ENCODE measurements around the gene FGL2. TPM values are rescaled to one million over a fixed set of nuclear protein-coding genes. Genes with fewer than 3 reads are reported as not detected.

The FGL2 gene
- 4.6 TPM for polyA plus RNA-seq (2013)

DNA sequence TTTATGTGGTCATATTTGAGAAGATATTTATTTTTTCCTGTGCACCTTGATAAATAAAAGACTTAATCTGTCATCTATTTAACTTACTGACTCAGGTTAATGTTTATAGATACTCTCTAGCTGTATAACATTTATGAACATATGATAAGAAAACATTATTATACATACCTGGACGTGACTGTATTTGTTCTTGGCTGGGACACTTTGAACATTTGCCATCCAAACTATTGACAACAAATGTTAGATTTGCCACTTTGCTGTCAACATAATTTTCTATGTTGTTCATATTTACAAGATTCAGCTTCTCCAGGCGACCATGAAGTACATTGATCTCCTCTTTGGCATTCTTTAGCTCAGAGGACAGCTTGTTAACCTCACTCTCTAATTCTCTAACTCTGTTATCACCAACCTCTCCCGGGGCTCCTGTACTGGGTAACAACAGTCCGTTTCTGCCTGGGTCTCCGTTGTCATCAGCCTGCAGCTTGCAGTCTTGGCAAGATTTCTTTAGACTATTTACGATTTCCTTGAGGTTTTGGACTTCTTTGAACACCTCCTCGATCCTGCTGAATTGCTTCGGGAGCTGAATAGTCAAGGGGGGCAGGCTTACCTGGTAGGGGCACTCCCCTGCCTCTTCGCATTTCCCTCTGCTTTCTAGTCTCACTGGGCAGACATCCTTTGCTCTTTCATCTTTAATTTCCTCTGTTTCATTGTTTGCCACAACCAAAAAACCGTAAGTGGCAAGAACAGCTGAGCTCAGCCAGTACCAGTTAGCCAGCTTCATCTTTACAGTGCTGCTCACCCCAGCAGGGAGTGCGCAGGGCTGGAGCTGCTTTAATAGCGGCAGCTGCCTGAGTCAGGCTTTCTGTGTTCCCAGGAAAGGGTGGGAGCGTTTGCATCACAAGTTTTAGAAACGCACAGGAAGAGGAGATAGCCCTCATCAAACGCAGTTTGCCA, at the start of gene FGL2:
TSS of gene FGL2 (minus strand) at position 807 of the 954 bp plus-strand sequence. CDS start at position 781, 26 bp downstream.
- Histone ChIP-seq H3K27ac (ENCODE audit: insufficient read depth in 1 of 2, low read depth in 1 of 2, low read length in 2 of 2, poor library complexity in 1 of 2, severe bottlenecking in 2 of 2) (peak within 1 kb of the TSS; percentile 59 to 73), H3K27me3 (replicated peaks in 2 of 5; ENCODE audit: control insufficient read depth in 4 of 5, insufficient read depth in 5 of 5, low read length in 4 of 5) (no peaks in the 10 kb centered on the region), H3K4me3 (ENCODE audit: control insufficient read depth in 1 of 7, extremely low read depth in 1 of 7, insufficient read depth in 4 of 7, low read depth in 2 of 7, low read length in 6 of 7) (peak within 1 kb of the TSS; percentile 41 to 91 (median 76)), H3K36me3 (ENCODE audit: control insufficient read depth in 4 of 4, insufficient read depth in 4 of 4, low read length in 3 of 4) (no peaks in the 10 kb centered on the region), H3K4me1 (ENCODE audit: control extremely low read depth in 1 of 4, control insufficient read depth in 4 of 4, insufficient read depth in 4 of 4, low read length in 3 of 4) (peaks cover 14 to 33% (median 26%) of the 10 kb centered on the region in 4 experiments), H3K9me3 (ENCODE audit: control extremely low read depth in 1 of 5, control insufficient read depth in 4 of 5, insufficient read depth in 2 of 5, low read depth in 1 of 5, low read length in 4 of 5) (no peaks in the 10 kb centered on the region)
- ChIA-PET POLR2A (interaction anchor here (0.6 kb wide), 1 partner anchor 1526 kb away, joined by 3 read pairs; no protein-coding TSS in a partner anchor), CTCF (interaction anchor here (0.5 to 4.4 kb wide), 4 partner anchors 7 to 1232 kb away, joined by 3 to 17 read pairs (median 3); no protein-coding TSS in a partner anchor)
- DNase-seq = peak in 2 of 3 donors; percentile 20 to 34
- WGBS (ENCODE audit: insufficient coverage) = 4% methylated on average over 11 of the region's 15 CpGs

DNA sequence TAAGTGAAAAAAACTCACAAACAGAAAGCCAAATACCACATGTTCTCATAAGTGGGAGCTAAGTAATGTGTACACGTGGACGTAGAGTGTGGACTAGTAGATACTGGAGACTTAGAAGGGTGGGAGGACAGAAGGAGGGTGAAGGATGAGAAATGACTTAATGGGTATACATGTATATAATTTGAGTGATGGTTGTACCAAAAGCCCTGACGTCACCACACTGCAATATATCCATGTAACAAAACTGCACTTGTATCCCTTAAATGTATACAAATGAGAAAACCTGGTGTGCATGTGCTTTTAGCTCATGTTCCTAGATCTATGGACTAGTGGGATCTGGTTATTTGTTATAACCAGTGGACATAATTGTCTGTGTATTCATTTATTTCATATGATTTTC, 48.5 kb upstream of the FGL2 start:
- no peak overlapping the region for H3K27ac ChIP-seq (ENCODE audit: insufficient read depth in 1 of 2, low read depth in 1 of 2, low read length in 2 of 2, poor library complexity in 1 of 2, severe bottlenecking in 2 of 2)
- no peak for DNase-seq
- no peak overlapping the region for H3K4me3 ChIP-seq (ENCODE audit: control insufficient read depth in 1 of 7, extremely low read depth in 1 of 7, insufficient read depth in 4 of 7, low read depth in 2 of 7, low read length in 6 of 7)
- H3K27me3 ChIP-seq (replicated peaks in 2 of 5; ENCODE audit: control insufficient read depth in 4 of 5, insufficient read depth in 5 of 5, low read length in 4 of 5) = no peaks in the 10 kb centered on the region
- WGBS (ENCODE audit: insufficient coverage) = no CpG with 5 or more reads among the region's 3 CpGs
- ChIA-PET POLR2A (no interaction called here), CTCF (interaction anchor here (2.0 to 6.1 kb wide), 8 partner anchors 10 to 123 kb away, joined by 5 to 50 read pairs (median 17); partner anchors contain the start of gene FGL2)
- peaks cover 0 to 3% (median 0%) of the 10 kb centered on the region in 4 experiments for H3K4me1 ChIP-seq (ENCODE audit: control extremely low read depth in 1 of 4, control insufficient read depth in 4 of 4, insufficient read depth in 4 of 4, low read length in 3 of 4)
- no peaks in the 10 kb centered on the region for H3K9me3 ChIP-seq (ENCODE audit: control extremely low read depth in 1 of 5, control insufficient read depth in 4 of 5, insufficient read depth in 2 of 5, low read depth in 1 of 5, low read length in 4 of 5)
- no peaks in the 10 kb centered on the region for H3K36me3 ChIP-seq (ENCODE audit: control insufficient read depth in 4 of 4, insufficient read depth in 4 of 4, low read length in 3 of 4)

DNA sequence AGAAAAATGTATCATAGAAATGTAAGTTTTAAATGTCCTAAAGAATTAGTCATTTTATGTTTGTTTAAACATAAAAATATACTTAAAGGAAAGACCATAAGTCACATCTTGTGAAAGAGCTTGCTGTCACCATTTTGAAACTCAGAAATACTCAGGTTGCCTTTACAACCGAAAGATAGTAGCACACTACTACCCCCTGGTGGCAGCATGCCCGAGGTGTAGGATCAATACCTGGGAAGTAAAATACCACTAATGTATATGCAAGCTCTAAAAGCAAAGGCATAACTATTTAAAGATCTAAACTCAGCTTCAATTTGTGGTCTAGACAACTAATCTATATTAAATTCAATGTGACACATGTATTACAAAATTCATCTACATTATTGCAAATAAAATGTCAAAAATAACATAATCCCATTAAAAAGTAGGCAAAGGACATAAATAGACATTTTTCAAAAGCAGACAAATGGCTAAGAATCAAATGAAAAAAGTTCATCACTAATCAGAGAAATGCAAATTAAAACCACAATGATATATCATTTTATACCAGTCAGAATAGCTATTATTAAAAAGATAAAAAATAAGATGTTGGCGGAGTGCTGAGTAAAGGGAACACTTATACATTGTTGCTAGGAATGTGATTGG, 47.7 kb upstream of the FGL2 start:
- Histone ChIP-seq H3K9me3 (ENCODE audit: control extremely low read depth in 1 of 5, control insufficient read depth in 4 of 5, insufficient read depth in 2 of 5, low read depth in 1 of 5, low read length in 4 of 5) (no peaks in the 10 kb centered on the region), H3K27me3 (replicated peaks in 2 of 5; ENCODE audit: control insufficient read depth in 4 of 5, insufficient read depth in 5 of 5, low read length in 4 of 5) (no peaks in the 10 kb centered on the region), H3K27ac (ENCODE audit: insufficient read depth in 1 of 2, low read depth in 1 of 2, low read length in 2 of 2, poor library complexity in 1 of 2, severe bottlenecking in 2 of 2) (no peak overlapping the region), H3K4me1 (ENCODE audit: control extremely low read depth in 1 of 4, control insufficient read depth in 4 of 4, insufficient read depth in 4 of 4, low read length in 3 of 4) (peaks cover 0 to 9% (median 0%) of the 10 kb centered on the region in 4 experiments), H3K4me3 (ENCODE audit: control insufficient read depth in 1 of 7, extremely low read depth in 1 of 7, insufficient read depth in 4 of 7, low read depth in 2 of 7, low read length in 6 of 7) (no peak overlapping the region), H3K36me3 (ENCODE audit: control insufficient read depth in 4 of 4, insufficient read depth in 4 of 4, low read length in 3 of 4) (peaks cover 0 to 5% (median 0%) of the 10 kb centered on the region in 4 experiments)
- CTCF ChIA-PET = interaction anchor here (0.6 to 6.1 kb wide), 22 partner anchors 9 to 128 kb away, joined by 3 to 50 read pairs (median 4); partner anchors contain the start of genes CCDC146 and FGL2
- no CpG with 5 or more reads among the region's 3 CpGs for WGBS (ENCODE audit: insufficient coverage)
- POLR2A ChIA-PET = interaction anchor here (1.1 kb wide), 1 partner anchor 125 kb away, joined by 5 read pairs; the partner anchor contains the start of gene CCDC146
- peak; percentile 85 to 89 (median 88) for DNase-seq

GRCh38 chr7:77246026-77246640, 46.5 kb upstream of the FGL2 start:
- H3K27ac ChIP-seq (ENCODE audit: insufficient read depth in 1 of 2, low read depth in 1 of 2, low read length in 2 of 2, poor library complexity in 1 of 2, severe bottlenecking in 2 of 2) = no peak overlapping the region
- no peaks in the 10 kb centered on the region for H3K27me3 ChIP-seq (replicated peaks in 2 of 5; ENCODE audit: control insufficient read depth in 4 of 5, insufficient read depth in 5 of 5, low read length in 4 of 5)
- no peaks in the 10 kb centered on the region for H3K9me3 ChIP-seq (ENCODE audit: control extremely low read depth in 1 of 5, control insufficient read depth in 4 of 5, insufficient read depth in 2 of 5, low read depth in 1 of 5, low read length in 4 of 5)
- H3K36me3 ChIP-seq (ENCODE audit: control insufficient read depth in 4 of 4, insufficient read depth in 4 of 4, low read length in 3 of 4) = peaks cover 0 to 6% (median 0%) of the 10 kb centered on the region in 4 experiments
- CTCF ChIA-PET = interaction anchor here (0.8 to 6.1 kb wide), 10 partner anchors 8 to 127 kb away, joined by 3 to 50 read pairs (median 14); partner anchors contain the start of gene FGL2
- H3K4me3 ChIP-seq (ENCODE audit: control insufficient read depth in 1 of 7, extremely low read depth in 1 of 7, insufficient read depth in 4 of 7, low read depth in 2 of 7, low read length in 6 of 7) = no peak overlapping the region
- 71% methylated on average over 2 of the region's 5 CpGs for WGBS (ENCODE audit: insufficient coverage)
- DNase-seq = no peak
- POLR2A ChIA-PET = no interaction called here
- peaks cover 0 to 14% (median 0%) of the 10 kb centered on the region in 4 experiments for H3K4me1 ChIP-seq (ENCODE audit: control extremely low read depth in 1 of 4, control insufficient read depth in 4 of 4, insufficient read depth in 4 of 4, low read length in 3 of 4)

DNA sequence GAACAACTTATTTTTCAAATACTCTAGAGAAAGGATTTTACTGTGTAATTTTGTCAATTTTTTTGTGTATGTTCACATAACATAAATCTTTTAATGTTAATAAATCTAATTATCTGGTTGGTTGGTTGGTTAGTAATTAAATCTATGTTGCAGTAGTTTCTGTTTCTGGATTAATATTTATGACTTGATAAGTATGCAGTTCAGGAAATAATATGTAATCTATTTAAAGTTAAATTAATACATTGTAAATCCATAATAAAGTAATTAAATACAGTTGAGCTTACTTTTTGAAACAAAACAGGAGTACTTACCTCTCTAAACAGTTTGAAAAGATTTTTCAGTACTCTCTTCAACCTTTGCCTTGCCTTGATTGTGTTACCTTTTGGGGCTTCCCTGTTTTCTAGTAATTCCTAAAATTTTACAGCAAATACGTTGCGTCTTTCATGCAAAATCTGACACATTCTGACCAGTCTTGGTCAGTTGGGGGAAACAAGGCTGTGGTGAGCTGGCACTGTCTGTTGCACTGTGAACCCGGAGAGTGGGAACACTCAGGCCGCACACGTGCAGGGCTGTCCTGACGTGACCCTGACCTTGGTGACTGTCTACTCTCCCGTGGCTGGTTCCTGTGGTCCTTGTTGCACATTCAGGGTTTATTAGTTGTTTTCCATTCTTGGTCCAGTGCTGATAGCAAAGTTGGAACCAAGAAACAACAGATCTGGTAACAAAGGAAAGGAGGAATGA, 45.6 kb upstream of the FGL2 start:
- Histone ChIP-seq H3K27me3 (replicated peaks in 2 of 5; ENCODE audit: control insufficient read depth in 4 of 5, insufficient read depth in 5 of 5, low read length in 4 of 5) (no peaks in the 10 kb centered on the region), H3K9me3 (ENCODE audit: control extremely low read depth in 1 of 5, control insufficient read depth in 4 of 5, insufficient read depth in 2 of 5, low read depth in 1 of 5, low read length in 4 of 5) (no peaks in the 10 kb centered on the region), H3K4me3 (ENCODE audit: control insufficient read depth in 1 of 7, extremely low read depth in 1 of 7, insufficient read depth in 4 of 7, low read depth in 2 of 7, low read length in 6 of 7) (no peak overlapping the region), H3K27ac (ENCODE audit: insufficient read depth in 1 of 2, low read depth in 1 of 2, low read length in 2 of 2, poor library complexity in 1 of 2, severe bottlenecking in 2 of 2) (no peak overlapping the region), H3K36me3 (ENCODE audit: control insufficient read depth in 4 of 4, insufficient read depth in 4 of 4, low read length in 3 of 4) (peaks cover 0 to 6% (median 0%) of the 10 kb centered on the region in 4 experiments), H3K4me1 (ENCODE audit: control extremely low read depth in 1 of 4, control insufficient read depth in 4 of 4, insufficient read depth in 4 of 4, low read length in 3 of 4) (peaks cover 0 to 16% (median 0%) of the 10 kb centered on the region in 4 experiments)
- WGBS (ENCODE audit: insufficient coverage) = 98% methylated on average over 7 of the region's 7 CpGs
- ChIA-PET CTCF (interaction anchor here (3.5 to 6.1 kb wide), 3 partner anchors 7 to 88 kb away, joined by 17 to 50 read pairs (median 19); no protein-coding TSS in a partner anchor), POLR2A (no interaction called here)
- DNase-seq = no peak

Data from common myeloid progenitor, CD34-positive (primary cell).